ENCODE measurements around the gene GSTM5.
"Not testable (repeated sequence)": the region's sequence is repeated elsewhere in the genome, so short reads cannot be mapped to it uniquely, and the experiment has no call there.

Gene GSTM5

DNA sequence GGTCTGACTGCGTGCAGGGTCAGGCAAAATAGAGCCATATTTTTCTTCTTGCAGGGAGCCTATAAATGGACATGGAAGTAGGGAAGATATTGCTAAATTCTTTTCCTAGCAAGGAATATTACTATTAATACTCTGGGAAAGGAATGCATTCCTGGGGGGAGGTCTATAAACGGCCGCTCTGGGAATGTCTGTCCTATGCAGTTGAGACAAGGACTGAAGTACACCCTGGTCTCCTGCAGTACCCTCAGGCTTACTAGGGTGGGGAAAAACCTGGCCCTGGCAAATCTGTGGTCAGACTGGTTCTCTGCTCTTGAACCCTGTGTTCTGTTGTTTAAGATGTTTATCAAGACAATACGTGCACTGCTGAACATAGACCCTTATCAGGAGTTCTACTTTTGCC, 3.1 kb upstream of the GSTM5 start:
- not testable (repeated sequence) for DNase-seq (ENCODE audit: low spot score in 2 of 2); H3K4me1 Mint-ChIP-seq; ATAC-seq (replicated peaks; ENCODE audit: extremely low read depth, poor library complexity, severe bottlenecking); H3K4me3 Mint-ChIP-seq; H3K36me3 Mint-ChIP-seq (ENCODE audit: insufficient read depth); H3K27ac Mint-ChIP-seq (ENCODE audit: low read depth); H3K9me3 Mint-ChIP-seq
- H3K27me3 Mint-ChIP-seq, result peaks cover 43% of the 10 kb centered on the region

DNA sequence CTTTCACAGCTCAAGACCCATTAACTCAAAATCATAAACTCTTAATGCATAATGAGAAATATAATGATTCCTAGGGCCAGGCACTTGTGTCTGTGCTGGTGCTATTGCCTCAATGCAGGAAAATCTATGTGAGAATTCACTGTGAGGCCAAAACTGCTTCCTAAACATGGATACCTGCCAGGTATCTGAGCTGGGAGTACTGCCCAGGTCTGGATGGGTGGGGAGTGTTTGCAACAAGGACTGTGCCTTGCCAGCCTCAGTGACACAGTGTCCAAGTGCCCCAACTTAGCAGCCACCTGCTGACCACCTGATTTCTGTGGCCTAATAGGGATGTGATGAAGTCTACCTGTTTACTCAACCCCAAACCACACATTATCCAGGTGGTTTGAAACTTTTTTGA, 2.2 kb upstream of the GSTM5 start:
- H3K9me3 Mint-ChIP-seq; ATAC-seq (replicated peaks; ENCODE audit: extremely low read depth, poor library complexity, severe bottlenecking); H3K27ac Mint-ChIP-seq (ENCODE audit: low read depth); H3K4me1 Mint-ChIP-seq; H3K4me3 Mint-ChIP-seq; H3K36me3 Mint-ChIP-seq (ENCODE audit: insufficient read depth); DNase-seq (ENCODE audit: low spot score in 2 of 2): not testable (repeated sequence)
- H3K27me3 Mint-ChIP-seq, result peaks cover 43% of the 10 kb centered on the region

DNA sequence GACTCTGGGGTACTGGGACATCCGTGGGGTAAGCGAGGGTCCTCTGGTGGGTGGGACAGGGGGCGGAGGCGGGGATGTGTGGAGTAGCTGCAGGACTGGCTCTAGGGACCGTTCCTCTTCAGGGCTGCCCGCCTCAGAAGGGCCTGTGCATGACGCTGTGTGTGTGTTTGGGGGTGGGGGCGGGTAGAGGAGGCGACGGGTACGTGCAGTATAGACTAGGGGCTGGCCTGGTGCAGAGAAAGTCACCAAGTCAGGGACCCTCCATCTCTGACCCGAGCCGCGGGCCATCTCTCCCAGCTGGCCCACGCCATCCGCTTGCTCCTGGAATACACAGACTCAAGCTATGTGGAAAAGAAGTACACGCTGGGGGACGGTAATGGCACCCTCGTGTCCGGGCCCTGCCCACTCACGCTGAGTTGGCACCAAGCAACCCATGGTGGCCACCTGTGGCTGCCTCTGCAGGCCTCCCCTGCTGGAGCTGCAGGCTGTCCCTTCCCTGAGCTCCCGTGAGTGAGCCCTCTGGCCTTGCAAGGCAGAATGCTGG, 342 bp downstream of the GSTM5 start:
- Mint-ChIP-seq H3K4me3 (no peak overlapping the region), H3K4me1 (no peaks in the 10 kb centered on the region), H3K27ac (ENCODE audit: low read depth) (no peak overlapping the region), H3K36me3 (ENCODE audit: insufficient read depth) (no peaks in the 10 kb centered on the region), H3K27me3 (peaks cover 36% of the 10 kb centered on the region), H3K9me3 (no peaks in the 10 kb centered on the region)
- ATAC-seq (replicated peaks; ENCODE audit: extremely low read depth, poor library complexity, severe bottlenecking) (no peak), DNase-seq (ENCODE audit: low spot score in 2 of 2) (no peak)

DNA sequence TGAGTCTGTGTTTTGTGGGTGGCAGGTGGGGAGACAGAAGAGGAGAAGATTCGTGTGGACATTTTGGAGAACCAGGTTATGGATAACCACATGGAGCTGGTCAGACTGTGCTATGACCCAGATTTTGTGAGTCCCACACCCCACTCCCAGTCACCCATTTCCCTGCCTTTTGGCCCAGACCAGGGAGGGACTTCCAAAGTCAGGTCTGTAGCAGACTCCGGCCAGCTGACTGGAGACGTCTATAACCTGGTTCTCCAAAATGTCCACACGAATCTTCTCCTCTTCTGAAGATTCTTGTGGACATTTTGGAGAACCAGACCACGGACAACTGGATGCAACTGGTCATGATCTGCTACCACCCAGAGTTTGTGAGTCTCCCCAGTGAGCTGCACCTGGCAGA, 1.6 kb downstream of the GSTM5 start:
- peaks cover 25% of the 10 kb centered on the region for H3K27me3 Mint-ChIP-seq
- no peak for DNase-seq (ENCODE audit: low spot score in 2 of 2)
- no peaks in the 10 kb centered on the region for H3K36me3 Mint-ChIP-seq (ENCODE audit: insufficient read depth)
- H3K4me1 Mint-ChIP-seq, result no peaks in the 10 kb centered on the region
- no peak overlapping the region for H3K4me3 Mint-ChIP-seq
- ATAC-seq (replicated peaks; ENCODE audit: extremely low read depth, poor library complexity, severe bottlenecking), result no peak
- H3K9me3 Mint-ChIP-seq, result no peaks in the 10 kb centered on the region
- no peak overlapping the region for H3K27ac Mint-ChIP-seq (ENCODE audit: low read depth)

DNA sequence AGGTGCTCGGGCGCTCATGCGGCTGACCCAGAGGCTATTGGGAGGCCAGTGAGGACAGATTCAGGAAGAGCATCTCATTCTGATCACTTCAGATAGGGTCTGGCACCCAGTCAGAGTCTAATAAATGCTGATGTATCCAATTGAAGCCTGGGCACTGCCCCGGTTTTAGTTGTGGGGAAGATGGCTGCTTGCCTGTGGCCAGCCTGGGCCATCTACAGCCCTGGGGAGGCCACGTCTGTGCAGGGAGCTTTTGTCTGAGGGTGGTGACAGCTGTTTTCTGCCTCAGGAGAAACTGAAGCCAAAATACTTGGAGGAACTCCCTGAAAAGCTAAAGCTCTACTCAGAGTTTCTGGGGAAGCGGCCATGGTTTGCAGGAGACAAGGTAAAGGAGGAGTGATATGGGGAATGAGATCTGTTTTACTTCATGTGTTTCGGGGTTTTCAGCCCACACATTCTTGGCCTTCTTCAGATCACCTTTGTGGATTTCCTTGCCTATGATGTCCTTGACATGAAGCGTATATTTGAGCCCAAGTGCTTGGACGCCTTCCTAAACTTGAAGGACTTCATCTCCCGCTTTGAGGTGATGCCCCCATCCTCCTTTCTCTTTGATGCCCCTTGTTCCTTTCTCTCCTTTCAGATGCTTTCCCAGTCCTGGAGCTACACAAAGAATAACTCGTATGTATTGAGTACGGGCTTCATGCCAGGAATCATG, 2.8 kb downstream of the GSTM5 start:
- Mint-ChIP-seq H3K27me3 (peaks cover 25% of the 10 kb centered on the region), H3K27ac (ENCODE audit: low read depth) (no peak overlapping the region), H3K36me3 (ENCODE audit: insufficient read depth) (no peaks in the 10 kb centered on the region), H3K4me1 (no peaks in the 10 kb centered on the region), H3K4me3 (no peak overlapping the region), H3K9me3 (no peaks in the 10 kb centered on the region)
- no peak for ATAC-seq (replicated peaks; ENCODE audit: extremely low read depth, poor library complexity, severe bottlenecking)
- no peak for DNase-seq (ENCODE audit: low spot score in 2 of 2)

DNA sequence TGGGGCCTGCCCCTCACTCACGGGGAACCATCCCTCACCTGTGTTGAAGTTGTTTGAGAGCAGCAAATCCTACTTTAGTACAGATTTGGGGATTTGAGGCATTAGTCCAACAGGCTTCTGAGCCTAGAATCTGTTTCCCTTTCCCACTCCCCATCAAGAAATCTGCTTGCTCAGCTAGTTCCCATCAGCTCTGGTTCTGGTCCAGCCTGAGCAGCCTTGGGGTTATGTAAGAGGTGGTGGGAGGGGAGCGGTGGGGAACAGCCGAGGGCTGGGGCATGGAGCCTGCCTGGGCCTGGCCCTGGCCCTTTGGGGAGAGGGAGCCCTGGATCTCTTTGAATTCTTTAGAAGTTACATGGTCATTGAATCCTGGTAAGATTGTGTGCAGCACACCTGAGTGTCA, 4.1 kb downstream of the GSTM5 start:
- Mint-ChIP-seq H3K27me3 (peaks cover 25% of the 10 kb centered on the region), H3K27ac (ENCODE audit: low read depth) (no peak overlapping the region), H3K9me3 (no peaks in the 10 kb centered on the region), H3K4me3 (no peak overlapping the region), H3K4me1 (no peaks in the 10 kb centered on the region), H3K36me3 (ENCODE audit: insufficient read depth) (no peaks in the 10 kb centered on the region)
- DNase-seq (ENCODE audit: low spot score in 2 of 2) (no peak), ATAC-seq (replicated peaks; ENCODE audit: extremely low read depth, poor library complexity, severe bottlenecking) (no peak)

DNA sequence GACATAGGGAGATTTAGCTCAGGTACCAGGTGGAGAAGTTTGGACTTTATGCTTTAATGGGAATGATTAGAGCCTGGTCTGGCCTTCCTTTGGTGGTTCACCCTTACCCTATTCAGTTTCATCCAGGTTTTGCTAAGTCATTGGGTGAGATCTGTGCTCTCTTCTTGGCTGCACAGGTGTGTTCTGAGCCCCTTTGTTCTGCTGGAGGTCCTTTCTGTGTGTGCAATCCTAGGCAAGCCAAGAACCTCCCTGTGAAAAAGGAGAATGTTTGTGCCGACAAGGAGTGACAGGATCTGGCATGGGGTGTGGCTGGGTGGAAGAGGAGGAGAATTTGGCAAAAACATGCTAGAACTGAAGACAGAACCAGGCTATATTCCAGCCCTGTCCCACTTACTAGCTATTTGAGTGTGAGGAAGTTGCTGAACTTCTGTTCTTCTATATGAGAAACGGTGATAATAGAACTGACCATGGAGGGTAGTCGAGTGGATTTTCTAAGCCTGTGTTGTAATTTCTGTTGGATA, 4.6 kb downstream of the GSTM5 start:
- H3K4me1 Mint-ChIP-seq, result no peaks in the 10 kb centered on the region
- DNase-seq (ENCODE audit: low spot score in 2 of 2), result no peak
- H3K36me3 Mint-ChIP-seq (ENCODE audit: insufficient read depth), result no peaks in the 10 kb centered on the region
- peaks cover 25% of the 10 kb centered on the region for H3K27me3 Mint-ChIP-seq
- no peak for ATAC-seq (replicated peaks; ENCODE audit: extremely low read depth, poor library complexity, severe bottlenecking)
- H3K4me3 Mint-ChIP-seq, result no peak overlapping the region
- no peaks in the 10 kb centered on the region for H3K9me3 Mint-ChIP-seq
- no peak overlapping the region for H3K27ac Mint-ChIP-seq (ENCODE audit: low read depth)

DNA sequence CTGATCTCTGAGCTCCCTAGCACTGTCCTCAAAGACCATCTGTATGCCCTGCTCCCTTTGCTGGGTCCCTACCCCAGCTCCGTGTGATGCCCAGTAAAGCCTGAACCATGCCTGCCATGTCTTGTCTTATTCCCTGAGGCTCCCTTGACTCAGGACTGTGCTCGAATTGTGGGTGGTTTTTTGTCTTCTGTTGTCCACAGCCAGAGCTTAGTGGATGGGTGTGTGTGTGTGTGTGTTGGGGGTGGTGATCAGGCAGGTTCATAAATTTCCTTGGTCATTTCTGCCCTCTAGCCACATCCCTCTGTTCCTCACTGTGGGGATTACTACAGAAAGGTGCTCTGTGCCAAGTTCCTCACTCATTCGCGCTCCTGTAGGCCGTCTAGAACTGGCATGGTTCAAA, 5.7 kb downstream of the GSTM5 start:
- peaks cover 25% of the 10 kb centered on the region for H3K27me3 Mint-ChIP-seq
- ATAC-seq (replicated peaks; ENCODE audit: extremely low read depth, poor library complexity, severe bottlenecking) (no peak), DNase-seq (ENCODE audit: low spot score in 2 of 2) (no peak)
- no peaks in the 10 kb centered on the region for H3K36me3 Mint-ChIP-seq (ENCODE audit: insufficient read depth)
- H3K4me3 Mint-ChIP-seq, result no peak overlapping the region
- H3K27ac Mint-ChIP-seq (ENCODE audit: low read depth), result no peak overlapping the region
- no peaks in the 10 kb centered on the region for H3K9me3 Mint-ChIP-seq
- no peaks in the 10 kb centered on the region for H3K4me1 Mint-ChIP-seq

DNA sequence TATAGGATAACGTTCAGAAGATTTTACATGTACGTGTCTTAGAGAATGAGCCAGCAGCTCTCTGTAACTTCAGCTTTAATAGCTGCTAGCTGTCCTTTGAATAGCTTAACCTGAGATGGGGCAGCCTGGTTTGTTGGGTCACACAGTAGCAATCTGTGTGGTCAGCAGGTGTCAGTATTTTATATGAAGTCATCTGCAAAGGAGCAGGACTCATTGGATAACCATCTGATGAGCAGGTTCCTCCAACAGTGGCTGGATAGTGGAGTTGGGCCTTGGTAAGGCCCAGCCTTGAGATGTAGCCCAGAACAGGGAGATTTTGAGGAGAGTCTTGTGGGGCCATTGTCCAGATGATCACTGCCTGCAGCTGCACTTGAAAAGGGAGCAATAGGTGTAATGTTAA, 6.4 kb downstream of the GSTM5 start:
- Mint-ChIP-seq H3K27ac (ENCODE audit: low read depth) (no peak overlapping the region), H3K36me3 (ENCODE audit: insufficient read depth) (no peaks in the 10 kb centered on the region), H3K4me1 (no peaks in the 10 kb centered on the region), H3K9me3 (no peaks in the 10 kb centered on the region), H3K4me3 (no peak overlapping the region), H3K27me3 (peaks cover 19% of the 10 kb centered on the region)
- ATAC-seq (replicated peaks; ENCODE audit: extremely low read depth, poor library complexity, severe bottlenecking), result no peak
- DNase-seq (ENCODE audit: low spot score in 2 of 2), result no peak

DNA sequence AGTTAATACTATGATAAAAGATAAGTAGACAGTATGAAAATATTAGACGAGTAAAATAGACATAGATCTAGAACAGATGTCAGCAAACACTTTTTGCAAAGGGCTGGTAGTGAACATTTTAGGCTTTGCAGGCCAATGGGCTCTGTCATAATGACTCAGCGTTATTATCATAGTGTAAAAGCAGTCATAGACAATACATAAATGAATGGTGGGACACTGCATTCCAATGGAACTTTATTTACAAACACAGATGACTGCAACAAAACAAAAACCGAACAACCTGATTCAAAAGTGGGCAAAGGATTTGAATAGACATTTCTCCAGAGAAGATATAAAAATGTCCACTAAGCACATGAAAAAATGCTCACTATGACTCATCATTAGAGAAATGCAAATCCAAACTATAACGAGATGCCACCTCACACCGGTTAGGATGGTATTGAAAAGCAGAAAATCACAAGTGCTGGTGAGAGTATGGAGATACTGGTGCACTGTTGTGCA, 7.3 kb downstream of the GSTM5 start:
- ATAC-seq (replicated peaks; ENCODE audit: extremely low read depth, poor library complexity, severe bottlenecking) (no peak), DNase-seq (ENCODE audit: low spot score in 2 of 2) (no peak)
- no peak overlapping the region for H3K27ac Mint-ChIP-seq (ENCODE audit: low read depth)
- H3K9me3 Mint-ChIP-seq, result no peaks in the 10 kb centered on the region
- H3K36me3 Mint-ChIP-seq (ENCODE audit: insufficient read depth), result no peaks in the 10 kb centered on the region
- H3K4me1 Mint-ChIP-seq, result no peaks in the 10 kb centered on the region
- H3K4me3 Mint-ChIP-seq, result no peak overlapping the region
- peaks cover 10% of the 10 kb centered on the region for H3K27me3 Mint-ChIP-seq

DNA sequence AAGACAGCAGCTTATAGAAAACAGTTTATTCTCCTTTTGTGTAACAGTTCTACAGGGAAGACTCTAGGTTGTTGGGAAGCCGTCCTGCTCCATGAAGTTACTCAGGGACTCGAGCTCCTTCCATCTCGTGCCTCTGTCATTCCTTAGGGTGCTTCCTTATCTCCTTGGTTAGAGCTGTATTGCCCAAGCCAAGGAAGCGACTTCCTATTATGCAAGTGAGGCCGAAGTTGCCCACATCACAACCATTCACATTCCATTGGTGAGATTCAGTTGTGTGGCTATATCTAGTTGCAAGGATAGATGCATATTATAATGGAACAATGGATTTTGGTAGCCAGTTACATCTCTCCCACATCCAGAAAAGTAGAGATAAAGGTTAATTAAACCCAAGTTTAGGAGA, 9.0 kb downstream of the GSTM5 start:
- DNase-seq (ENCODE audit: low spot score in 2 of 2), result no peak
- Mint-ChIP-seq H3K4me1 (no peaks in the 10 kb centered on the region), H3K9me3 (no peaks in the 10 kb centered on the region), H3K27ac (ENCODE audit: low read depth) (no peak overlapping the region), H3K4me3 (no peak overlapping the region), H3K36me3 (ENCODE audit: insufficient read depth) (no peaks in the 10 kb centered on the region), H3K27me3 (no peaks in the 10 kb centered on the region)
- ATAC-seq (replicated peaks; ENCODE audit: extremely low read depth, poor library complexity, severe bottlenecking), result no peak

DNA sequence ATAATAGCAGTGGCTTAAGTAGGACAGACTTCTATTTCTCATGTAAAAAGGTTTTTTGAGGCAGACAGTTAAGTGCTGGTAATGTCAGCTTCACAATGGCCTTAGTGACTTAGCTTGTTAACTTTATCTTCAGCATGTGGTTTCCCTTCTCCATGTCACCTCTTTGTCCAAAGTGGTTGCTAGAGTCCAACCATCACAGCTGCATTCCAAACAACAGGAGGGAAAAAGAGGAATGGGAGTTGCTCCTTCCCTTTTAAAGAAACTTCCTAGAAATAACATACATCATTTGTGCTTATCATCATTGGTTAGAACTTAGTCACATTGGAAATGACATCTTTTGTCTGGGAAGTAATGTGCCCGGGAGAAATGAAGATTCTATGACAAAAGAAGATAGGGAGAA, 9.9 kb downstream of the GSTM5 start:
- H3K27ac Mint-ChIP-seq (ENCODE audit: low read depth), result no peak overlapping the region
- peaks cover 1% of the 10 kb centered on the region for H3K36me3 Mint-ChIP-seq (ENCODE audit: insufficient read depth)
- ATAC-seq (replicated peaks; ENCODE audit: extremely low read depth, poor library complexity, severe bottlenecking) (no peak), DNase-seq (ENCODE audit: low spot score in 2 of 2) (no peak)
- H3K9me3 Mint-ChIP-seq, result no peaks in the 10 kb centered on the region
- H3K4me1 Mint-ChIP-seq, result no peaks in the 10 kb centered on the region
- no peaks in the 10 kb centered on the region for H3K27me3 Mint-ChIP-seq
- H3K4me3 Mint-ChIP-seq, result no peak overlapping the region

DNA sequence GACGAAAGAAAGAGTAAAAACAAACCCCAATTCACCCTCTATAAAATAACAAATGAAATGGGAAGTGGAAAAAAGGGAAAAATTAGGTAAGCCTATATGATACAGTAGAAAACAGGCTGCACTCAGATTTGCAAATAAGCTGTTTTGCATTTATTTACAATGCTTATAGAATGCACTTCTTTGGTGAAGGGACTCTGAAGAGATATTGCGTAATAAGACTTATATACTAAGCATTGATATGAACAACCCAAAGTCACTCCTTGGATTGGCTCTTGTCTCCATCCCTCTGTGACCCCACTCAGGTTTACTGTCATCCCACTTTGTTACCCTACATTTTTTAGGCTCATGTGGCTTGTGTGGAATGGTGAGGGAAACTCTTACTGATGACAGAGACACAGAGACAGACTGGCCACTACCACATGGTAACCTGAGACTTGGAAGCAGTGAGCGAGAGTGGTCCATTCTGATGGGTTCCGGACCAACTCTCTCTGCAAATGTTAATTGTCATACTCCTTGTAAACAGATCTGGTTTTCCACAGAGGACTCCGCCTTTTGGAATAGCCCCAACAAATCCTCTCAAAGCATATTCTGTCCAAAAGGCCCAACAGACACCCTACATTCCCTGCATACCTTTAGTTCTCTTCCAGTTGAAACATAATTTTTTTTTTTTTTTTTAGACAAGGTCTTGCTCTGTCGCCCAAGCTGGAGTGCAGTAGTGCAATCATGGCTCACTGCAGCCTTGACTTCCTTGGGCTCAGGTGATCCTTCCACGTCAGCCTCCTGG, 11.0 kb downstream of the GSTM5 start:
- Mint-ChIP-seq H3K9me3 (no peaks in the 10 kb centered on the region), H3K4me1 (no peaks in the 10 kb centered on the region), H3K4me3 (no peak overlapping the region), H3K27ac (ENCODE audit: low read depth) (no peak overlapping the region), H3K36me3 (ENCODE audit: insufficient read depth) (peaks cover 1% of the 10 kb centered on the region), H3K27me3 (no peaks in the 10 kb centered on the region)
- ATAC-seq (replicated peaks; ENCODE audit: extremely low read depth, poor library complexity, severe bottlenecking), result no peak
- no peak for DNase-seq (ENCODE audit: low spot score in 2 of 2)
